Pulmonary artery endothelial cell (primary cell): ENCODE measurements around the gene MT1F. TPM values are rescaled to one million over a fixed set of nuclear protein-coding genes. Genes with fewer than 3 reads are reported as not detected.

ENCODE experiments used
- DNase-seq: peaks from one replicate; pipeline ENCODE4 v3.0.0-alpha.2; 2011; ENCODE audit warnings: low read depth, low spot score
- total RNA-seq: library from RNA; depleted of rRNA; stranded (reverse); fragments of >200 nt; gene quantifications from 2 replicates; pipeline ENCODE4 v1.2.3, GENCODE V29; 2014

The MT1F gene
- total RNA-seq, 1 donor from 2014 or later, result 0.59 TPM

- DNase-seq, result no peak
Observed at GRCh38 chr16:56625943-56626654, 31.7 kb upstream of the MT1F start.

DNA sequence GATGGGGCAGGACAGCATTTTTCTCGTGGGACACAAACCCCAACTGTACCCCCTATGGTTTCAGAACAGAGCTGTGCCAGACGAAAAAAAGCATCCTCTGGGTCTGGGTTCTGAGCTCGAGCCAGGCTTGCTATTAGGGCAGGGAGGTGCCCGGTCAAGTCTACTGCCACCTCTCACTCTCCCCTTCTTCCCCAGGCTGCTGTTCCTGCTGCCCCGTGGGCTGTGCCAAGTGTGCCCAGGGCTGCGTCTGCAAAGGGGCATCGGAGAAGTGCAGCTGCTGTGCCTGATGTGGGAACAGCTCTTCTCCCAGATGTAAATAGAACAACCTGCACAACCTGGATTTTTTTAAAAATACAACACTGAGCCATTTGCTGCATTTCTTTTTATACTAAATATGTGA is 31.1 kb upstream of the MT1F start:
- no peak for DNase-seq

DNA sequence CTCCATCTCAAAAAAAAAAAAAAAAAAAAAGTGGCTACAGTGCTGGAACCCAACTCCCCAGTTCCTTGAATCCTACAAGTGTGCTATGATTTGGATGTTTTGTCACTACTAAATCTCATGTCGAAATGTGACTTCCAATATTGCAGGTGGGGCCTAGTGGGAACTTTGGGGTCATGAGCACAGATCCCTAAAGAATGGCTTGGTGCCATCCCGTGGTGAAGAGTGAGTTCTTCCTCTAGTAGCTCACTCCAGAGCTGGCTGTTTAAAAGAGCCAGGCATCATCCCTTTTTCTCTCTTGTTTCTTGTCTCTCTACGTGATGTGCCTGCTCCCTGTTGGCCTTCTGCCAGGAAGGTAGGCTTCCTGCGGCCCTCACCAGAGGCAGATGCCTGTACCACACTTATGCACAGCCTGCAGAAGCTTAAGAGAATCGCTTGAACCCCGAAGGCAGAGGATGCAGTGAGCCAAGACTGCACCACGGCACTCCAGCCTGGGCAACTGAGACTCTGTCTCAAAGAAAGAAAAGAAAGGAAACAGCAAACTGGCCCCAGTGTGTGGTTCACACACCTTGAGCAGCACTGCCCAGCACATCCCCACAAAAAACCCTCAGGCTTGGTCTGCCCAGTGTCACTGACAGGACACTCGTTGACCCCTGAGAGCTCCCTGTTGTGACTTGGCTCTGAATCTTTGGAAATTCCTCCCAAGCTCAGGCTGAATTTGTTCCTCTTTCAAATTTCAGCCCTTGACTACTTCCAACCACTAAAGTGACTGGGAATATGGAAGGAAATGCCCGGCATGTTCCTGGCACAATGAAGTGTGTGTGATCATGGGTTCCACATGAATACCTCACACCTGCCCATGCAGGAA is 29.0 kb upstream of the MT1F start:
- DNase-seq, result no peak

- DNase-seq, result no peak
Observed at GRCh38 chr16:56629531-56629930, 28.2 kb upstream of the MT1F start.

DNA sequence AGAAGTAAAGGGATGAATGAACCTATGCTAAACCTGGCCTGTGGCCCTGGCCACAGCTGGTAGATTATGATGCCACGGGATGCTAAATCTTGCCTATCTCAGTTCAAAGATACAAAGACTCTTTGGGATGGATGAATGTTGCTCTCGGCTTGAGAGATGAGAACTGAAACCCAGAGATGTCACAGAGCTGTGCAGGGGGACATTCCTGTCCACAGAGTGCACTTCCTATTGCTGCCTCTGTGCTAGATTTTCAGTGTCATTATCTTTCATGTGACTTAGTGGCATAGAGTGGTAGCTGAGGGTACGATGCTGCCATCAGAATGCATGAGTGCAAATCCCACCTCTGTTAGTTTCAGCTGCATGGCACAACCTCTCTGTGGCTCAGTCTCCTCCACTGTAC is 27.6 kb upstream of the MT1F start:
- DNase-seq, result no peak

DNA sequence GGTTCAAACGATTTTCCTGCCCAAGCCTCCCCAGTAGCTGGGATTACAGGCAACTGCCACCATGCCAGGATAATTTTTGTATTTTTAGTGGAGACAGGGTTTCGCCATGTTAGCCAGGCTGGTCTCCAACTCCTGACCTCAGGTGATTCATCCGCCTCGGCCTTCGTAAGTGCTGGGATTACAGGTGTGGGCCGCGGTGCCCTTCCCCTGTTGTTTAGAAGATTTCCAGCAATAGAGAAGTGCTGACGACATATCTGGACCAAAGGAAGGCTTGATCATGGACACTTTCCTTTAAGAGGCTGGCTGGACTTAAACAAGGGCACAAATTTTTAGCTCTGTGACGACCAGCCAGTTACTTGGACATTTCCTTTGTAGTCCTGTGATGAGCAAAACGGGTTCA is 26.6 kb upstream of the MT1F start:
- DNase-seq, result no peak

GRCh38 chr16:56631832-56632155 is 26.0 kb upstream of the MT1F start:
- DNase-seq, result no peak

- no peak for DNase-seq
Observed at GRCh38 chr16:56632156-56632847, 25.5 kb upstream of the MT1F start, which contains the start of gene MT1M. Gene MT1M (plus strand): TSS chr16:56632659. CDS start chr16:56632732, 73 bp downstream.

GRCh38 chr16:56632848-56633365 is 24.9 kb upstream of the MT1F start:
- DNase-seq, result no peak

GRCh38 chr16:56633535-56633934 is 24.2 kb upstream of the MT1F start:
- DNase-seq, result no peak

- no peak for DNase-seq
Observed at GRCh38 chr16:56634715-56635440, 22.9 kb upstream of the MT1F start.

DNA sequence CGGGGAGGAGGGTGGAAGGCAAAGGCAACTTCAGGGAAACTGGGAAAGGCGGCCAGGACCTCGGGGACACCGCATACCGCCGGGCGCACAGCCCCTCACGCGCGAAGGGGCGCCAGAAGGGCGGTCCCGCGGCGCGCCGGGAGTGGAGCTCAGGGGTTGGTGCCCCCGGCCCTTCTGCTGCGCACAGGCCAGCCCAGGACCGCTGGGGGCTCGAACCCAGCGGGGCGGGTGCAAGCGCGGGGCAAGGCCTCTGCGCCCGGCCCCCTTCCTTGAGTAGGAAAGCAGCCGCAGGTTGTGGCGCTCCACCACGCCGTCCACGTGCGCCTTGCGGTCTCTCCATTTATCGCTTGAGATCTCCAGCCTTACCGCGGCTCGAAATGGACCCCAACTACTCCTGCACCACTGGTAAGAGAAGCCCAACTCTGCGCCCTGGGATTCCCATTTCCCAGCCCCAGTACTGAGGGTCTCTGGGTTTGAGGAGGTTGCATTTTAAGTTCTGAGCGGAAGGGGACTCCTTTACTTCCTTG is 22.3 kb upstream of the MT1F start:
- DNase-seq, result no peak

GRCh38 chr16:56636616-56637413 is 20.9 kb upstream of the MT1F start:
- DNase-seq, result no peak

DNA sequence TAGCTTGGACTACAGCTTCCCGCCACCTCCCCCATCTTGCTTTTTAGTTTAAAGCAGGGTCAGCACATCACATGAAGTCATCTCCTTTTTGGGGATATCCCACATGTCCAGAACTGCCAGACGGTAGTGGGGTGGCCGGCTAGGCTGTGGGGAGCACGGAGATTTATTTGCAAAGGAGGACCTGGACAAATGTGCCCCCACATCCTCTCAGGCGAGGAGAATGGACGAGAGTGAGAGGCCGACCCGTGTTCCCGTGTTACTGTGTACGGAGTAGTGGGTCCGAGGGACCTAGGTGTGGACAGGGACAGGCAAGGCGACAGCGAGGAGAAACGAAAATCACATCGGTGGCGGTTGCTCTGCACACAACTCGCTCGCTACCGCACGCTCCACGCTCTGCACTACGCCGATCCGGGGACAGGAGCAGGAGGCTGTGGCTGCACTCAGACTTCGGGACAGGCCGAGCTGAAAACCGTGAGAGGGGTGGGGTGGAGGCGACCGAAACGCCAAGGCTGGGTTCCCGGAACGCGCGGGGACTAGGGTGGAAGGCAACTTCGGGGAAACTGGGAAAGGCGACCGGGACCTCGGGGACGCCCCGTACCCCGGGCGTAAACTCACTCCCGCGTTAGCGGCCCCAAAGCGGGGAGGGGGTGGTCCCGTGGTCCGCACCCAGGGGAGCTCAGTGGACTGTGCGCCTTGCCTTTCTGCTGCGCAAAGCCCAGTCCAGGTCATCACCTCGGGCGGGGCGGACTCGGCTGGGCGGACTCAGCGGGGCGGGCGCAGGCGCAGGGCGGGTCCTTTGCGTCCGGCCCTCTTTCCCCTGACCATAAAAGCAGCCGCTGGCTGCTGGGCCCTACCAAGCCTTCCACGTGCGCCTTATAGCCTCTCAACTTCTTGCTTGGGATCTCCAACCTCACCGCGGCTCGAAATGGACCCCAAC is 19.7 kb upstream of the MT1F start, which contains the start of gene MT1A:
Gene MT1A (plus strand): TSS at position 853 of the 937 bp plus-strand sequence. CDS start 73 bp downstream, at position 926.
- DNase-seq, result no peak

- DNase-seq, result no peak
Observed at GRCh38 chr16:56639045-56639444, 18.7 kb upstream of the MT1F start.

DNA sequence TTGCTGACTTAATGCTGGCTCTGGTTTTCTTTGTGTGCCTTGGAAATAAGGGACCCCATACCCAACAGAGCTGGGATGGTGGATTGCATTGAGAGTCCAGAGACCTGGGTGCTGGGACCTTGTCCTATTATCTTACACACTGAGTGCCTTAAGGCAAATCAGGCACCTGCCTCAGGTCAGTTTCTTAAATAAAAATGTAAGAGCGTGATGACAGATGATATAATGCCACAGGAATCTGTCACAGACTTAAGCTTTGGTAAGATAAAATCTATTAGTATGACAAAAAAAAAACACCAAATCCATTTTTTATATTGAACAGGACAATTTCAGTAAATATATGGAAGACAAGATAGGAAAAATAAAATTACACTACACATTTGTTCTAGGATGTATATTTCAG is 17.7 kb upstream of the MT1F start:
- DNase-seq, result no peak

- DNase-seq, result no peak
Observed at GRCh38 chr16:56641166-56641565, 16.6 kb upstream of the MT1F start.

- no peak for DNase-seq
Observed at GRCh38 chr16:56643080-56643778, 14.5 kb upstream of the MT1F start.
